Keratinocyte (primary cell): ENCODE measurements around the gene MIF4GD. TPM values are rescaled to one million over a fixed set of nuclear protein-coding genes. Genes with fewer than 3 reads are reported as not detected.

Source experiments
- DNase-seq: peaks from one replicate; pipeline ENCODE4 v3.0.0-alpha.2; 2011; ENCODE audit warnings: low read depth, missing footprints, low spot score
- FAIRE-seq: peaks from 2 replicates; lab custom pipeline; 2011; peaks lifted over from hg19 to GRCh38; lab: Jason Lieb, UNC
- H2AFZ ChIP-seq: 2 replicates; pipeline ENCODE4 v1.6.0; 2012; ENCODE audit warnings: low read length, control low read depth, inconsistent platforms; ENCODE audit not compliant: control insufficient read depth
- H3K27ac ChIP-seq: 2 replicates; pipeline ENCODE4 v1.5.1; 2011; ENCODE audit warnings: low read length; ENCODE audit not compliant: control insufficient read depth, insufficient read depth
- H3K27me3 ChIP-seq: 3 replicates; pipeline ENCODE4 v1.6.0; 2011; ENCODE audit warnings: low read length; ENCODE audit not compliant: control insufficient read depth, insufficient read depth; ENCODE audit errors: extremely low read depth
- H3K36me3 ChIP-seq, 2 experiments: 2 replicates in 1 of 2; 3 replicates in 1 of 2; pipeline ENCODE4 v1.5.1; 2011; ENCODE audit warnings: low read length in 2 of 2, mild to moderate bottlenecking in 1 of 2; ENCODE audit not compliant: control insufficient read depth in 2 of 2, insufficient read depth in 2 of 2; ENCODE audit errors: extremely low read depth in 1 of 2
- H3K4me1 ChIP-seq: 3 replicates; pipeline ENCODE4 v1.5.1; 2011; ENCODE audit warnings: low read length; ENCODE audit not compliant: control insufficient read depth, insufficient read depth; ENCODE audit errors: extremely low read depth
- H3K4me2 ChIP-seq: 3 replicates; pipeline ENCODE4 v1.6.0; 2011; ENCODE audit warnings: low read depth, low read length; ENCODE audit not compliant: control insufficient read depth, insufficient read depth; ENCODE audit errors: extremely low read depth
- H3K4me3 ChIP-seq, 3 experiments: fragments of 200-600 bp in 1 of 3; sonication (generic) in 1 of 3; 2 replicates in 2 of 3; 3 replicates in 1 of 3; pipeline ENCODE4 v1.5.1; 2011 to 2016; ENCODE audit warnings: low read length in 3 of 3, mild to moderate bottlenecking in 3 of 3, control low read depth in 2 of 3, inconsistent platforms in 1 of 3, low read depth in 1 of 3, mixed read lengths in 1 of 3, mixed run types in 1 of 3, moderate library complexity in 1 of 3; ENCODE audit not compliant: control insufficient read depth in 2 of 3, insufficient read depth in 2 of 3; ENCODE audit errors: extremely low read depth in 1 of 3
- H3K79me2 ChIP-seq: 2 replicates; pipeline ENCODE4 v1.6.0; 2012; ENCODE audit warnings: low read length; ENCODE audit not compliant: control insufficient read depth, insufficient read depth
- H3K9ac ChIP-seq: 3 replicates; pipeline ENCODE4 v1.6.0; 2011; ENCODE audit warnings: low read length; ENCODE audit not compliant: control insufficient read depth, insufficient read depth; ENCODE audit errors: extremely low read depth
- H3K9me1 ChIP-seq: 3 replicates; pipeline ENCODE4 v1.6.0; 2011; ENCODE audit warnings: low read length; ENCODE audit not compliant: control insufficient read depth, insufficient read depth; ENCODE audit errors: extremely low read depth
- H3K9me3 ChIP-seq: 2 replicates; pipeline ENCODE4 v1.5.1; 2012; ENCODE audit warnings: low read depth, low read length; ENCODE audit not compliant: control insufficient read depth
- H4K20me1 ChIP-seq: 3 replicates; pipeline ENCODE4 v1.6.0; 2011; ENCODE audit warnings: low read length; ENCODE audit not compliant: control insufficient read depth, insufficient read depth; ENCODE audit errors: extremely low read depth
- CTCF ChIP-seq, 3 experiments: IDR thresholded peaks in 1 of 3; conservative IDR thresholded peaks in 1 of 3; optimal IDR thresholded peaks in 1 of 3; 2 replicates in 2 of 3; 3 replicates in 1 of 3; pipeline versions ENCODE3 to v1.5.1; 2011; ENCODE audit warnings: low read length in 3 of 3, mild to moderate bottlenecking in 3 of 3, moderate library complexity in 2 of 3, control low read depth in 1 of 3, inconsistent platforms in 1 of 3; ENCODE audit not compliant: insufficient read depth in 2 of 3; ENCODE audit errors: extremely low read depth in 1 of 3
- EZH2 ChIP-seq: IDR thresholded peaks from one replicate; pipeline ENCODE4 v1.6.1; 2012; ENCODE audit warnings: inconsistent platforms, mild to moderate bottlenecking, low read length, moderate library complexity
- dilution Hi-C: fragments of 300-500 bp; cut with MboI; formaldehyde crosslinking; loops from one replicate; pipeline ENCODE4 v1.7.0; 2020; ENCODE audit warnings: low sequenced_read_pairs; ENCODE audit not compliant: extremely low pct_ligation_motif_present
- polyA plus RNA-seq, 5 experiments: library from polyadenylated mRNA; depleted of rRNA in 3 of 5; stranded (reverse) in 3 of 5; stranded (forward) in 1 of 5; unstranded in 1 of 5; fragments of >200 nt; gene quantifications; 1 replicate in 1 of 5; 2 replicates in 3 of 5; 3 replicates in 1 of 5; pipeline versions ENCODE4 v1.2.1 to v1.2.3, GENCODE V29; 2011 to 2012; ENCODE audit warnings: missing spikeins in 2 of 5, low read depth in 1 of 5, low replicate concordance in 1 of 5

The MIF4GD gene
- polyA plus RNA-seq, 1 donor (not counting 4 experiments of a cell fraction or from before 2014, with no cell fraction given), result 15.9 TPM

GRCh38 chr17:75218131-75218530 is 52.9 kb downstream of the MIF4GD start:
- FAIRE-seq (no peak), DNase-seq (no peak)
- H3K27me3 ChIP-seq, result no peaks in the 10 kb centered on the region
- H3K9me1 ChIP-seq, result no peaks in the 10 kb centered on the region
- no peaks in the 10 kb centered on the region for H3K79me2 ChIP-seq
- dilution Hi-C loops, result no loop called here
- H3K4me3 ChIP-seq, result no peak overlapping the region
- TF ChIP-seq CTCF (optimal IDR thresholded peaks at IDR 0.05 in 1 of 3, IDR thresholded peaks at IDR 0.05 in 1 of 3, conservative IDR thresholded peaks at IDR 0.05 in 1 of 3; ENCODE audit: extremely low read depth in 1 of 3, insufficient read depth in 2 of 3, low read length in 3 of 3), result no peak
- no peak for TF ChIP-seq EZH2
- H3K9ac ChIP-seq, result no peak overlapping the region
- no peaks in the 10 kb centered on the region for H3K4me1 ChIP-seq
- no peak overlapping the region for H2AFZ ChIP-seq
- no peak overlapping the region for H3K27ac ChIP-seq
- peaks cover 29 to 41% of the 10 kb centered on the region in 2 experiments for H3K36me3 ChIP-seq
- H3K4me2 ChIP-seq, result no peak overlapping the region
- H4K20me1 ChIP-seq, result peaks cover 2% of the 10 kb centered on the region
- no peaks in the 10 kb centered on the region for H3K9me3 ChIP-seq

Other genes with a start within 250 kb of the MIF4GD start
- 240 to 406 TPM (median 276 TPM) in 3 replicates for gene ATP5PD, start 224.3 kb downstream of the MIF4GD start, polyA plus RNA-seq
- gene KCTD2, start 224.0 kb downstream of the MIF4GD start, polyA plus RNA-seq, result 20.7 to 22.8 TPM (median 21.2 TPM) in 3 replicates
- gene SLC16A5, start 183.3 kb downstream of the MIF4GD start, polyA plus RNA-seq, result 3.5 to 5.4 TPM (median 4.0 TPM) in 3 replicates
- 3.2 to 6.0 TPM (median 4.2 TPM) in 3 replicates for gene ARMC7, start 161.3 kb downstream of the MIF4GD start, polyA plus RNA-seq
- gene NT5C, start 139.5 kb downstream of the MIF4GD start, polyA plus RNA-seq, result 29.9 to 38.1 TPM (median 38.0 TPM) in 3 replicates
- gene JPT1, start 116.7 kb downstream of the MIF4GD start, polyA plus RNA-seq, result 67.5 to 452 TPM (median 142 TPM) in 3 replicates
- 107 to 393 TPM (median 230 TPM) in 3 replicates for gene SUMO2, start 88.3 kb downstream of the MIF4GD start, polyA plus RNA-seq
- 64.2 to 66.9 TPM (median 64.4 TPM) in 3 replicates for gene NUP85, start 65.6 kb downstream of the MIF4GD start, polyA plus RNA-seq
- gene GGA3, start 9.6 kb downstream of the MIF4GD start, polyA plus RNA-seq, result 22.3 to 25.2 TPM (median 22.7 TPM) in 3 replicates
- gene MRPS7, start 9.4 kb downstream of the MIF4GD start, polyA plus RNA-seq, result 62.8 to 79.0 TPM (median 71.5 TPM) in 3 replicates
- gene SLC25A19, start 18.2 kb upstream of the MIF4GD start, polyA plus RNA-seq, result 7.0 to 8.7 TPM (median 8.3 TPM) in 3 replicates
- gene GRB2, start 134.4 kb upstream of the MIF4GD start, polyA plus RNA-seq, result 56.3 to 64.8 TPM (median 62.0 TPM) in 3 replicates
- gene TMEM94, start 185.4 kb upstream of the MIF4GD start, polyA plus RNA-seq, result 11.7 to 25.1 TPM (median 13.6 TPM) in 3 replicates
- 3.7 to 6.1 TPM (median 6.0 TPM) in 3 replicates for gene CASKIN2, start 244.3 kb upstream of the MIF4GD start, polyA plus RNA-seq
- gene TSEN54, start 245.3 kb upstream of the MIF4GD start, polyA plus RNA-seq, result 18.4 to 29.7 TPM (median 24.1 TPM) in 3 replicates